ENCODE results near the gene RIMS4.
A peak's percentile ranks its signal among the peaks of the same experiment; 100 is the strongest.

The RIMS4 gene

GRCh38 chr20:44759595-44759994, 50.8 kb downstream of the RIMS4 start:
- DNase-seq, result no peak

GRCh38 chr20:44758247-44759101, 51.9 kb downstream of the RIMS4 start:
- no peak for DNase-seq

GRCh38 chr20:44756956-44757355, 53.4 kb downstream of the RIMS4 start:
- DNase-seq, result no peak

- DNase-seq, result no peak
Observed at GRCh38 chr20:44756011-44756688, 54.2 kb downstream of the RIMS4 start.

- DNase-seq, result no peak
Observed at GRCh38 chr20:44754554-44754953, 55.8 kb downstream of the RIMS4 start.

GRCh38 chr20:44752099-44752931, 58.0 kb downstream of the RIMS4 start:
- no peak for DNase-seq

- DNase-seq, result no peak
Observed at GRCh38 chr20:44750081-44750805, 60.1 kb downstream of the RIMS4 start.

- DNase-seq, result no peak
Observed at GRCh38 chr20:44748005-44748370, 62.4 kb downstream of the RIMS4 start.

GRCh38 chr20:44747166-44748004, 63.0 kb downstream of the RIMS4 start:
- DNase-seq, result peak; percentile 72

- no peak for DNase-seq
Observed at GRCh38 chr20:44746367-44747165, 63.8 kb downstream of the RIMS4 start.

GRCh38 chr20:44745598-44746366, 64.6 kb downstream of the RIMS4 start, which contains the start of gene KCNK15:
TSS of gene KCNK15 (plus strand) at chr20:44745865. CDS start at chr20:44745911, 46 bp downstream.
- peak; percentile 70 for DNase-seq

- no peak for DNase-seq
Observed at GRCh38 chr20:44745122-44745597, 65.2 kb downstream of the RIMS4 start.

GRCh38 chr20:44743916-44744655, 66.3 kb downstream of the RIMS4 start:
- no peak for DNase-seq

- no peak for DNase-seq
Observed at GRCh38 chr20:44743080-44743701, 67.2 kb downstream of the RIMS4 start.

GRCh38 chr20:44742304-44743079, 67.9 kb downstream of the RIMS4 start:
- no peak for DNase-seq

- DNase-seq, result no peak
Observed at GRCh38 chr20:44739942-44740341, 70.4 kb downstream of the RIMS4 start.

- DNase-seq, result peak; percentile 39
Observed at GRCh38 chr20:44738813-44739477, 71.4 kb downstream of the RIMS4 start.

Measured in activated naive CD4-positive, alpha-beta T cell treated with anti-CD3 and anti-CD28 coated beads, Interleukin-2, amount 50 U/mL, for 16 hours (primary cell).